ENCODE measurements around the gene B4GALT5.
A peak's percentile ranks its signal among the peaks of the same experiment; 100 is the strongest.

B4GALT5 gene

DNA sequence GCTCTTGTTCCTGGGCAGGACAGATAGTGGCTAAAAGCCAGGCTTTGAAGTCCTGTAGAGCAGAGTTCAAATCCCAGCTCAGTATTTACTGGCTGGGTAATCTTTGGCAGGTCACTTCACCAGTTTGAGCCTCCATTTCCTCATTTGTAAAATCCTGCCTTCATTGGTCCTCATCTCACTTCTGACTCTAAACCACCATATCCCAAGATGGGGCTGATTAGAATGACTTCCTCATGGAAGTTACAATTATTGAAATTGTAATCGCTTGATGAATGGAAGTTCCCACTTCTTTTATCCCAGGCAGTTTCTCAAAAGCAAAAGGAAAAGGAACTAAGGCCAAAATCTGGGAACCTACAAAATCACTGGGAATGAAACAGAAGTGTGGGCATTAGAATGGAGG is 35.9 kb upstream of the B4GALT5 start:
- no peak overlapping the region for H2AFZ ChIP-seq (ENCODE audit: low read depth, low read length)
- H3K4me1 ChIP-seq (ENCODE audit: low read length): peaks cover 56% of the 10 kb centered on the region
- H3K36me3 ChIP-seq (replicated peaks; ENCODE audit: low read depth, low read length): no peaks in the 10 kb centered on the region
- H3K27me3 ChIP-seq (ENCODE audit: low read depth, low read length): no peaks in the 10 kb centered on the region
- no peaks in the 10 kb centered on the region for H3K79me2 ChIP-seq (ENCODE audit: low read length)
- TF ChIP-seq CTCF (IDR thresholded peaks at IDR 0.05; ENCODE audit: low read depth, low read length) (no peak), EZH2phosphoT487 (IDR thresholded peaks at IDR 0.05; ENCODE audit: low read depth) (no peak)
- no peaks in the 10 kb centered on the region for H3K9me3 ChIP-seq (ENCODE audit: insufficient read depth, low read length)
- H3K4me2 ChIP-seq (ENCODE audit: low read length): peak overlapping the region; percentile 80
- H4K20me1 ChIP-seq (ENCODE audit: insufficient read depth, low read length): no peaks in the 10 kb centered on the region
- H3K9ac ChIP-seq (ENCODE audit: low read length): no peak overlapping the region; the same call in 1 of the 2 replicates
- peak overlapping the region; percentile 83 for H3K27ac ChIP-seq (ENCODE audit: low read length)
- H3K4me3 ChIP-seq (ENCODE audit: low read length): no peak overlapping the region

GRCh38 chr20:49748525-49748838 is 34.8 kb upstream of the B4GALT5 start:
- H3K4me2 ChIP-seq (ENCODE audit: low read length): peak overlapping the region; percentile 33
- H3K27ac ChIP-seq (ENCODE audit: low read length): no peak overlapping the region; the same call in 1 of the 2 replicates
- no peaks in the 10 kb centered on the region for H3K36me3 ChIP-seq (replicated peaks; ENCODE audit: low read depth, low read length)
- H3K9me3 ChIP-seq (ENCODE audit: insufficient read depth, low read length): no peaks in the 10 kb centered on the region
- TF ChIP-seq EZH2phosphoT487 (IDR thresholded peaks at IDR 0.05; ENCODE audit: low read depth) (no peak), CTCF (IDR thresholded peaks at IDR 0.05; ENCODE audit: low read depth, low read length) (no peak)
- peak overlapping the region; percentile 74; the same call in 1 of the 2 replicates for H2AFZ ChIP-seq (ENCODE audit: low read depth, low read length)
- peak overlapping the region; percentile 20; the same call in 1 of the 2 replicates for H3K9ac ChIP-seq (ENCODE audit: low read length)
- H3K27me3 ChIP-seq (ENCODE audit: low read depth, low read length): no peaks in the 10 kb centered on the region
- H3K4me3 ChIP-seq (ENCODE audit: low read length): no peak overlapping the region
- peaks cover 56% of the 10 kb centered on the region for H3K4me1 ChIP-seq (ENCODE audit: low read length)
- no peaks in the 10 kb centered on the region for H3K79me2 ChIP-seq (ENCODE audit: low read length)
- no peaks in the 10 kb centered on the region for H4K20me1 ChIP-seq (ENCODE audit: insufficient read depth, low read length)

GRCh38 chr20:49747707-49748524 is 34.2 kb upstream of the B4GALT5 start:
- Histone ChIP-seq H3K27me3 (ENCODE audit: low read depth, low read length) (no peaks in the 10 kb centered on the region), H3K4me2 (ENCODE audit: low read length) (peak overlapping the region; percentile 33)

More at GRCh38 chr20:49747707-49748524, 34.2 kb upstream of the B4GALT5 start:
- H4K20me1 ChIP-seq (ENCODE audit: insufficient read depth, low read length): no peaks in the 10 kb centered on the region
- peaks cover 52% of the 10 kb centered on the region for H3K4me1 ChIP-seq (ENCODE audit: low read length)
- H3K36me3 ChIP-seq (replicated peaks; ENCODE audit: low read depth, low read length): no peaks in the 10 kb centered on the region
- no peak overlapping the region for H3K4me3 ChIP-seq (ENCODE audit: low read length)
- H3K9ac ChIP-seq (ENCODE audit: low read length): peak overlapping the region; percentile 20; the same call in 1 of the 2 replicates
- peak overlapping the region; percentile 74 for H2AFZ ChIP-seq (ENCODE audit: low read depth, low read length)
- no peaks in the 10 kb centered on the region for H3K79me2 ChIP-seq (ENCODE audit: low read length)
- TF ChIP-seq CTCF (IDR thresholded peaks at IDR 0.05; ENCODE audit: low read depth, low read length) (no peak), EZH2phosphoT487 (IDR thresholded peaks at IDR 0.05; ENCODE audit: low read depth) (no peak)
- no peaks in the 10 kb centered on the region for H3K9me3 ChIP-seq (ENCODE audit: insufficient read depth, low read length)
- peak overlapping the region; percentile 10; the same call in 1 of the 2 replicates for H3K27ac ChIP-seq (ENCODE audit: low read length)

Measured in OCI-LY3 (cell line).